ENCODE results near the gene INO80B.

DNA sequence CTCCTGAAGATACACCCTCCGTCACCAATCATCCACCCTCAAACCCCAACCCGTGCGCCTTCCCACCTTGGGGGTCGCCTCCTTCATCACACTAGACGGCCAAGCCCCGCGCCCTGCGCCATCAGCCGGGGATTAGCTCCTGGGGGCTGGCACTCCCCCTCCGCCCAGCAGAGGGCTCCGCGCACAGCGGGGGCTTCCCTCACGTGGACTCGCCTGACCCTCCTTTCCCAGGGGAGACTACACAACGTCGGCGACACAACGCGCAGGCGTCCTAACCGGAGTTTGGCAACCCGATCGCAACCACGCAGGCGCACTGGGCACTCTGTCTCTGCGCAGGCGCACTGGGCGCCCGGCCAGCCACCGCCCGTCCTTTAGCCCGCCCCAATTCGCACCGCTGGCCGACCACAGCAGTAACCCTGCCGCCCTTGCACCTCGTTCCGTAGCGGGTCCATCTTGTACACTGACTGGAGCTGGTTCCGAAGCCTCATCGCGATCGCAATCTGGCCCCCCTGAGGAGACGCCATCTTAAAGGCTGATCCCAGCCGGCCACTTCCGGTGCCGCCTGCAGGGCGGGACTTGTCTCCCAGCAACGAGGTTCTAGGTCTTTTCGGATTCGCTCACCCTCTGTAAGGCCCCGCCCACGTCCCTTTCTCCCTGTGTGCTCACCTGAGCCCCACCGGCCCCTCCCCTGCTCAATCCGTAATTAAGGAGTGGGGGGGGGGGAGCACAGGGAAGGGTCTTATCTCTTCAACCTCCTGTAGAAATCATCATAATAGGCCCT, 52.4 kb downstream of the INO80B start, which contains the start of gene PCGF1:
- TF ChIP-seq, protein P1, sequence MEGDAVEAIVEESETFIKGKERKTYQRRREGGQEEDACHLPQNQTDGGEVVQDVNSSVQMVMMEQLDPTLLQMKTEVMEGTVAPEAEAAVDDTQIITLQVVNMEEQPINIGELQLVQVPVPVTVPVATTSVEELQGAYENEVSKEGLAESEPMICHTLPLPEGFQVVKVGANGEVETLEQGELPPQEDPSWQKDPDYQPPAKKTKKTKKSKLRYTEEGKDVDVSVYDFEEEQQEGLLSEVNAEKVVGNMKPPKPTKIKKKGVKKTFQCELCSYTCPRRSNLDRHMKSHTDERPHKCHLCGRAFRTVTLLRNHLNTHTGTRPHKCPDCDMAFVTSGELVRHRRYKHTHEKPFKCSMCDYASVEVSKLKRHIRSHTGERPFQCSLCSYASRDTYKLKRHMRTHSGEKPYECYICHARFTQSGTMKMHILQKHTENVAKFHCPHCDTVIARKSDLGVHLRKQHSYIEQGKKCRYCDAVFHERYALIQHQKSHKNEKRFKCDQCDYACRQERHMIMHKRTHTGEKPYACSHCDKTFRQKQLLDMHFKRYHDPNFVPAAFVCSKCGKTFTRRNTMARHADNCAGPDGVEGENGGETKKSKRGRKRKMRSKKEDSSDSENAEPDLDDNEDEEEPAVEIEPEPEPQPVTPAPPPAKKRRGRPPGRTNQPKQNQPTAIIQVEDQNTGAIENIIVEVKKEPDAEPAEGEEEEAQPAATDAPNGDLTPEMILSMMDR (IDR thresholded peaks at IDR 0.05 in 8 of 11, conservative IDR thresholded peaks at IDR 0.05 in 3 of 11) = peak; percentile 36 to 78 (median 64)
- no peak for TF ChIP-seq POLR2A (IDR thresholded peaks at IDR 0.05)
